Putamen (tissue), 1 donor: ENCODE data around the gene CLCA2.
"Not testable (repeated sequence)": the region's sequence is repeated elsewhere in the genome, so short reads cannot be mapped to it uniquely, and the experiment has no call there.

Experiments used
- DNase-seq: peaks from one replicate; pipeline ENCODE4 v3.0.0-alpha.2; 2016; ENCODE audit warnings: low spot score

The CLCA2 gene

GRCh38 chr1:86477682-86478081 is 53.7 kb downstream of the CLCA2 start:
- DNase-seq: no peak

- DNase-seq: no peak
These were observed 54.6 kb downstream of the CLCA2 start for GRCh38 chr1:86478416-86479156.

GRCh38 chr1:86481966-86482365 is 58.0 kb downstream of the CLCA2 start:
- DNase-seq: no peak

- DNase-seq: no peak
These were observed 63.3 kb downstream of the CLCA2 start for GRCh38 chr1:86487131-86487810.

- DNase-seq: no peak
These were observed 63.8 kb downstream of the CLCA2 start for GRCh38 chr1:86487811-86488141.

GRCh38 chr1:86489242-86489878 is 65.4 kb downstream of the CLCA2 start:
- DNase-seq: no peak

GRCh38 chr1:86491171-86491950 is 67.4 kb downstream of the CLCA2 start:
- DNase-seq: no peak

- no peak for DNase-seq
These were observed 74.3 kb downstream of the CLCA2 start for GRCh38 chr1:86498281-86498680.

- no peak for DNase-seq
These were observed 76.1 kb downstream of the CLCA2 start for GRCh38 chr1:86499987-86500593.

- no peak for DNase-seq
These were observed 76.7 kb downstream of the CLCA2 start for GRCh38 chr1:86500714-86501113.

GRCh38 chr1:86502125-86502646 is 78.2 kb downstream of the CLCA2 start:
- DNase-seq: not testable (repeated sequence)

GRCh38 chr1:86502721-86503405 is 78.9 kb downstream of the CLCA2 start:
- no peak for DNase-seq

- no peak for DNase-seq
These were observed 79.6 kb downstream of the CLCA2 start for GRCh38 chr1:86503406-86504136.

- DNase-seq: no peak
These were observed 80.1 kb downstream of the CLCA2 start for GRCh38 chr1:86504137-86504479.

GRCh38 chr1:86504895-86505563 is 81.1 kb downstream of the CLCA2 start:
- no peak for DNase-seq

- DNase-seq: no peak
These were observed 81.6 kb downstream of the CLCA2 start for GRCh38 chr1:86505564-86505902.
